Measurements from ENCODE around the gene CCR5AS. TPM values are rescaled to one million over a fixed set of nuclear protein-coding genes. Genes with fewer than 3 reads are reported as not detected.

CCR5AS gene

DNA sequence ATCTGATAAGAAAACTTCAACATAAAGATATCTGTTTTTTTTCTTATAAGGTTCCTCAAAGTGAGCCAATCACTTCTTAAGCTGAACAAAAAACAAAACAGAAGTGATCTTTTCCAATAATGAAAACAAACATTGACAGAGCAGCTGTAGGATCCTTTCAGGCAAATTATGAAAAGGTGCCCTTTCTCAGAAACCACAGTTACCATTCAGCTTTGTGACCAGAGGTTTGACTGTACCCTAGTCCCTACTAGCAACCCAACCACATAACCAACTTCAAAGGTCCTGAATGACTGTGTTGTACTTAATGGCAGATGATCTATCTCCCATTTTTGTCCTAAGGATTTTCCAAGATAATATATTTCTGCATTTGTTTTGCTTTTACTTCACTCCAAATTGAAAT is 92.3 kb downstream of the CCR5AS start:
- Histone ChIP-seq H3K27me3 (no peaks in the 10 kb centered on the region), H3K9me3 (replicated peaks in 1 of 3) (no peaks in the 10 kb centered on the region), H3K27ac (no peak overlapping the region), H3K4me1 (replicated peaks in 1 of 2) (no peaks in the 10 kb centered on the region), H3K4me3 (no peak overlapping the region), H3K36me3 (replicated peaks in 1 of 2) (no peaks in the 10 kb centered on the region)
- TF ChIP-seq POLR2A (IDR thresholded peaks at IDR 0.05), result no peak
- TF ChIP-seq, protein P1, sequence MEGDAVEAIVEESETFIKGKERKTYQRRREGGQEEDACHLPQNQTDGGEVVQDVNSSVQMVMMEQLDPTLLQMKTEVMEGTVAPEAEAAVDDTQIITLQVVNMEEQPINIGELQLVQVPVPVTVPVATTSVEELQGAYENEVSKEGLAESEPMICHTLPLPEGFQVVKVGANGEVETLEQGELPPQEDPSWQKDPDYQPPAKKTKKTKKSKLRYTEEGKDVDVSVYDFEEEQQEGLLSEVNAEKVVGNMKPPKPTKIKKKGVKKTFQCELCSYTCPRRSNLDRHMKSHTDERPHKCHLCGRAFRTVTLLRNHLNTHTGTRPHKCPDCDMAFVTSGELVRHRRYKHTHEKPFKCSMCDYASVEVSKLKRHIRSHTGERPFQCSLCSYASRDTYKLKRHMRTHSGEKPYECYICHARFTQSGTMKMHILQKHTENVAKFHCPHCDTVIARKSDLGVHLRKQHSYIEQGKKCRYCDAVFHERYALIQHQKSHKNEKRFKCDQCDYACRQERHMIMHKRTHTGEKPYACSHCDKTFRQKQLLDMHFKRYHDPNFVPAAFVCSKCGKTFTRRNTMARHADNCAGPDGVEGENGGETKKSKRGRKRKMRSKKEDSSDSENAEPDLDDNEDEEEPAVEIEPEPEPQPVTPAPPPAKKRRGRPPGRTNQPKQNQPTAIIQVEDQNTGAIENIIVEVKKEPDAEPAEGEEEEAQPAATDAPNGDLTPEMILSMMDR (IDR thresholded peaks at IDR 0.05), result no peak
- intact Hi-C loops (cut with DNase I), result no loop called here
- no peak for DNase-seq

Other genes with a start within 250 kb of the CCR5AS start
- gene CCR1, start 198.8 kb downstream of the CCR5AS start, total RNA-seq, result 10 to 100 TPM in 6 of 9 donors, 1 to 10 TPM in 3; 1.7 to 41.9 (median 20.0) TPM
- 1 to 10 TPM; 5.5 to 8.5 (median 6.7) TPM for gene CCR1, start 198.8 kb downstream of the CCR5AS start, polyA plus RNA-seq
- gene CCR3, start 164.6 kb downstream of the CCR5AS start, total RNA-seq, result not detected
- under 1 TPM in 1 of 3 donors, not detected in 2; 0.07 TPM for gene CCR3, start 164.6 kb downstream of the CCR5AS start, polyA plus RNA-seq
- 1 to 10 TPM in 4 of 9 donors, under 1 TPM in 5; 0.30 to 5.6 (median 0.83) TPM for gene CCR2, start 53.0 kb downstream of the CCR5AS start, total RNA-seq
- 1 to 10 TPM in 1 of 3 donors, under 1 TPM in 2; 0.57 to 1.6 (median 0.64) TPM for gene CCR2, start 53.0 kb downstream of the CCR5AS start, polyA plus RNA-seq
- 1 to 10 TPM in 3 of 9 donors, under 1 TPM in 6; 0.06 to 3.7 (median 0.54) TPM for gene CCR5, start 36.1 kb downstream of the CCR5AS start, total RNA-seq
- 1 to 10 TPM in 2 of 3 donors, under 1 TPM in 1; 0.91 to 2.5 (median 1.6) TPM for gene CCR5, start 36.1 kb downstream of the CCR5AS start, polyA plus RNA-seq
- 1 to 10 TPM in 8 of 9 donors, under 1 TPM in 1; 0.60 to 2.5 (median 1.9) TPM for gene CCRL2, start 193 bp upstream of the CCR5AS start, total RNA-seq
- 1 to 10 TPM; 1.1 to 6.8 (median 1.8) TPM for gene CCRL2, start 193 bp upstream of the CCR5AS start, polyA plus RNA-seq
- 1 to 10 TPM in 6 of 9 donors, under 1 TPM in 3; 0.50 to 3.7 (median 1.8) TPM for gene LTF, start 57.8 kb upstream of the CCR5AS start, total RNA-seq
- 1 to 10 TPM in 1 of 3 donors, under 1 TPM in 2; 0.55 to 1.4 (median 0.94) TPM for gene LTF, start 57.8 kb upstream of the CCR5AS start, polyA plus RNA-seq
- not detected for gene RTP3, start 90.9 kb upstream of the CCR5AS start, total RNA-seq
- gene RTP3, start 90.9 kb upstream of the CCR5AS start, polyA plus RNA-seq, result not detected
- 1 to 10 TPM in 6 of 9 donors, under 1 TPM in 2, not detected in 1; 0.09 to 4.7 (median 2.5) TPM for gene LRRC2, start 159.2 kb upstream of the CCR5AS start, total RNA-seq
- 1 to 10 TPM in 1 of 3 donors, under 1 TPM in 2; 0.27 to 1.2 (median 0.32) TPM for gene LRRC2, start 159.2 kb upstream of the CCR5AS start, polyA plus RNA-seq
- under 1 TPM in 1 of 9 donors, not detected in 8; 0.25 TPM for gene FAM240A, start 205.5 kb upstream of the CCR5AS start, total RNA-seq
- not detected for gene FAM240A, start 205.5 kb upstream of the CCR5AS start, polyA plus RNA-seq